LHCN-M2 (cell line): ENCODE measurements around the gene CMIP. TPM values are rescaled to one million over a fixed set of nuclear protein-coding genes. Genes with fewer than 3 reads are reported as not detected.

ENCODE experiments used
- DNase-seq: peaks from one replicate; pipeline ENCODE4 v3.0.0-alpha.2; 2012; ENCODE audit warnings: low read depth
- total RNA-seq: library from RNA; depleted of rRNA; stranded (reverse); fragments of >200 nt; gene quantifications from 2 replicates; pipeline ENCODE4 v1.2.3, GENCODE V29; 2014

CMIP gene
- total RNA-seq, 1 experiment from 2014 or later: 6.0 TPM

DNA sequence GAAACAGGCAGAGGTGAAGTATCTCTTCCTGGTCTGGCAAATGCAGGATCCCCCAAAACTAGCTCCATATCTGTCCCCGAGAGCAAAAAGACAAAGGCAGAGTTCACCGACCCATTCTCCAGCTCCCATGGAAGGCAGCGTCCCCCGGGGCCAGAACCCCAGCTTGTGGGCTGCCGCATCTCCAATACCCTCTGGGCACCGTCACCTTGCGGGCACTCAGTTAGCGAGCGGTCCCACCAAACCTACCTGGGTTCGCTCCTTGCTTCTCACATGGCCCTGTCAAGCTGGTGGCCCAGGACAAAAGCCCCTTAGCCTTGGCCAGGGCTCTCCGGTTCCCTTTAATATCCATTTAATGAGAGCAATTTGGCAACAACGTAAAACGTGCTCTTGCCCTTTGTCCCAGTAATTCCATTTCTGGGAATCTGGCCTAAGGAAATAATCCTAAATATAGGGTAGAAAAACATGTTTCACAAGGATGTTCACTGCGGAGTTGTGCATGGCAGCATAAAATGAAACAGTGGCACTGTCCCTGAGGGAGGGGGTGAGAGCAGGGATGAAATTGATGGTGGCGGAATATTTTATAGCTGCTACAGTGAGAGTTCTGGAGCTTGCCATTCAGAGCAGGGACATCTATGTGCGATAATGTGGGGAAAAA lies 157.1 kb downstream of the CMIP start:
- no peak for DNase-seq

DNA sequence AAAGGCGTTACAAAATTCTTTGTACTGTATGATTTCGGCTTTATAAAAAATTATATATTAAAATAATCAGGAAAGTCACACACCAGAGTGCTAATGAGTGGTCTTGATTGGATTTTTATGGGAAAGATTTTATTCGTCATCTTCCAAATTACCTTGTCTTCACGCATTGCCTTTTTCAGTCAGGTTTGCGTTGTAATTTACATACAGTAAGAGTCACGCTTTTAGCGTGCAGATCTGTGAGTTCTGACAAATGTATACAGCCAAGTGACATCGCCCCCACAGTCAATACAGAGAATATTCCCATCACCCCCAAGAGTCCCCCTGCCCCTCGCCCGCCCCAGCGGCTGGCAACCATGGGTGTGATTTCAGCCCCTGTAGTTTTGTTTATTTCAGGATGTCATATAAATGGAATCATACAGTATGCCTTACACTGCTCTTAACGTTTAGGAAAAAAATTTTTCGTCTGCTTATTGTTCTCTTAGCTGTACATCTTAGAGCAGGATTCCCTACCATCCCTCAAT lies 157.7 kb downstream of the CMIP start:
- DNase-seq: no peak

GRCh38 chr16:81602792-81603191 lies 158.2 kb downstream of the CMIP start:
- no peak for DNase-seq

DNA sequence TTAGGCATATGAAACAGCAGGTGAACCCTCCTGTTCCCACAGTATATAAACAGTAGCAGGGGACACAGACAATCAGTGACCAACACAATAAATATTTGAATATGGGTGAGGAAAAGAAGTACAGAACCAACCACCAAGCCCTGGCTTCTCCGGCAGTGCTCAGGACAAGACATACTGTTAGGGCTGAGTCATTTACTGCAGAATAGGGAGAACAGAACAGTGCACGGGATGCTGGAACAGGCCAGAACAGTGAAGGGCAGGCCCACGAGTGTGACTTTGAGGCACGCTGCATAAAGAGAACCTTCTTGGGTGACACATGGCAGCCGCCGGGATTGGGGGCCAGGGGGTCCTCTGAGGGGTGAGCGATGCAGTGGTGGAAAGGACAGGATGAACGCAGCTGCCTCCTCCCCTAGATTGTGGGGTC lies 160.4 kb downstream of the CMIP start:
- DNase-seq: peak; percentile 64

- DNase-seq: no peak
These were observed 161.4 kb downstream of the CMIP start for GRCh38 chr16:81606039-81606438.

- DNase-seq: no peak
These were observed 162.4 kb downstream of the CMIP start for GRCh38 chr16:81607006-81607405.

GRCh38 chr16:81607805-81608522 lies 163.4 kb downstream of the CMIP start:
- DNase-seq: no peak

DNA sequence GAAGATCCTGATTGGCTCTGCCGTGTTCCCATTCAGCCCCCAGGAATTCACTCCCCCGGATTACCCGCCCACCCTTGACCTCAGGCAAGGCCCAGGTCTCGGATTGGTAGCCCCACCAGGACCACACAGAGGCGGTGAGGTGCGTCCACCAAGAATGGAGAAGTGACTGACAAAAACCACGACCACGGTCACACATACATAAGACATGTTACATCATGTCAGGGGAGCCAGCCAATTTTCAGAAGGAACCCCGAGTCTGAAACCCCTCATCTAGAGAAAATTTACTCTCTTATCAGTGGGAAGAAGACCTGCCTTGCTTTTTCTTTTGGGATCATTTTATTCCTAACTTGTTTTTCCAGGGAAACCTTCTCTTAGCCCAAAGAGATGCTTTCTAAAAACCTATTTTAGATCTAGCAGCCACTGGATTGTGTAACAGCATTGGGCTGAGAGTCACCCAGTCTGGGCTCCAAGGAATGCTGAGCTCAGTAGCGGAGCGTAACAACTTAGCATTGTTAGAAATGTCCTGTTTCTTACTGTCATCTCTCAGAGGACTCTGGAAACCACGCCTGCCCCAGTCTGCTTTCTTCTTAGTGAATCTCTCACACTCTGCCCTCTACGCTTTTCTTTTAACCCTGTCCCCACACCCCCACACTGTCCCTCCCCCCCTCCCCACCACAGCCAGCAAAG lies 164.1 kb downstream of the CMIP start:
- DNase-seq: peak; percentile 38

- no peak for DNase-seq
These were observed 164.8 kb downstream of the CMIP start for GRCh38 chr16:81609323-81609892.

DNA sequence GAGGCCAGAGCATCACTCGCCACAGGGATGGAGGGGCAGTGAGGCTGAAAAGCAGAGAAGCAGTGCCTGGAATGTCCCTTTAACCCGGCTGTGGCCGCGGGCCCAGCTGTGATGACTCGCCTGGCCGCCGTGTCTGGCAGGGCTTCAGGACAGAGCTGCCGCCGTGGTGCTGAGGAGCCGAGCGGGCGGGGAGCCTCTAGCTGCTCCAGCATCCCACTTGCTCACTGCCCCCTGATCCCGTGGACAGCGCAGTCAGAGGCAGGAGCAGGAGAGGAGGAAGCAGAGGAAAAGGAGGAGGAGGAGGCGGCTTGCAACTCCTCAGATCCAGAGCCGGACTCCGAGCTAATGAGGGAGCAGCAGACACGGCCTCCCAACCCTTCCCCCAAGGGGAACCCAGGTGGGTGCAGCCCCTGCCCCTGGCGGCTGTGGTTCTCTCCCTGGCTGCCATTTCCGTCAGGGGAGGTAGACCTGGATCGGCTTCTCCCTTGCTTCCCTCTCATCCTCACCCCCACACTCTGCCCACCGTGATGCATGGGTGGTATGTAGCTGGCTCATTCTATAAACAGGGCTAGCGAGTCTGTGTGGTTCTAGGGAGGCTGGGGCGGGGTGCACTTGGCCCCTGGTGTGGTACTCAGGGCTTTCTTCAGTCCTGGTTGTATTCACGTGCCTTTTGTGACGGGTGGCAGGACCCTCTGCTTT lies 165.7 kb downstream of the CMIP start:
- DNase-seq: peak; percentile 44

GRCh38 chr16:81610936-81611335 lies 166.3 kb downstream of the CMIP start:
- DNase-seq: no peak

- no peak for DNase-seq
These were observed 167.1 kb downstream of the CMIP start for GRCh38 chr16:81611721-81612120.

DNA sequence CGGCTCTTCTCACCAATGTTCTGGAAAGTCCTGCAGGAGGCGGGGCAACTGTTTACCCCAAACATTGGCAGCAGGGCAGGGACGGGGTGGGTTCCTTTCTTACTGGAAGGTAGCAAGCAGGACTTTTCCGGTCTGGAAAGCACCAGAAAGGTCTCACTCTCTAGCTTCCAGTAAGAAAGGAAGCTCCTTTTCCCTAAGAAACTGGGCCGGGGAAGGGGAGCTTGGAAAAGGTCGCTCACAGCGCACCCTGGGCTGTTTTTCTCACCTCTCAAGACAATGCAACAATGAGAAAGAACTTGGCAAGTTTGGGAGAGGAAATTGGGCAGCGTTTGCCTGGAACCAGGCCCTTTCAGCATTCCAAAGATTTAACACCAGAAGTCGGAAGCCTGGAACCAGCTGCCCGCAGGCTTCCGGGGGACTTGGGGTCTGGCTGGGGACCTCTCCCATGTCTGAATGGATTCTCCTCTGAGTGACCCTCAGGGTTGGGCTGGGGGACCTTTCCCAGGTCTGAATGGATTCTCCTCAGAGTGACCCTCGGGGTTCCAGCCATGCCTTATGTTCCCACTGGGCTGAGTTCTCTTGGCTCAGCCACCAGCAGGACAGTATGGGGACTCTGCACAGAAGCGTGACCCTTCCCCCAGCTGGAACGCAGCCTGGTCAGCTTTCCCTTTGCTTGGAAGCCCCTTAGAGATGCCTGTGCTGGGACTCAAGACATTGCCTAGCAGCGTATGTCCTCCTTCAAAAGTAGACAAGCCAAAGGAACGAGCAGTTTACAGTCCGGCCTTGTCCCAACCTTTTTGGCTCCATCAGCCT lies 167.9 kb downstream of the CMIP start:
- no peak for DNase-seq

GRCh38 chr16:81614171-81614570 lies 169.6 kb downstream of the CMIP start:
- DNase-seq: no peak

DNA sequence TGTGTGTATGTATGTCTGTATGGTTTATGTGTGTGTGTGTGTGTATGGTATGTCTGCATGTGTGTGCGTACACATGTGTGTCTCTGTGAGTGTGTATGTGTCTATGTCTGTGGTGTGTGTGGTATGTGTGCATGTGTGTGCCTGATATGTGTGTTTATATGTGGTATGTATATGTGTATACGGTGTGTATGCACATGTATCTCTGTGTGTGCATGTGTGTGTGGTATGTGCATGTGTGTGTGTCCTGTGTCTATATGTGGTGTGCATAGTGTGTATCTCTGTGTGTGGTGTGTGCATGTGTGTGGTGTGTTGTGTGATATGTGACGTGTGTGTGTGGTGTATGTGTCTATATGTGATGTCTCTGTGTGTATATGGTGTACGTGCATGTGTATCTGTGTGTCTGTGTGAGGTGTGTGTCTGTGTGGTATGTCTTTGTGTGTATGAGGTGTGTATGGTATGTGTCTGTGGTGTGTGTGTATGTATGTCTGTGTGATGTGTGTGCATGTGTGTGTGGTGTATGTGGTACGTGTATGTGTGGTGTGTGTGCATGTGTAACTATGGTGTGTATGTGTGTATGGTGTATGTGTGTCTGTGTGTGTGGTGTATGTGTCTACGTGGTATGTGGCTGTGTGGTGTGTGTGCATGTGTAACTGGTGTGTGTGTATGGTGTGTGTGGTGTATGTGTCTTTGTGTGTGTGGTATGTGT lies 170.2 kb downstream of the CMIP start:
- no peak for DNase-seq

DNA sequence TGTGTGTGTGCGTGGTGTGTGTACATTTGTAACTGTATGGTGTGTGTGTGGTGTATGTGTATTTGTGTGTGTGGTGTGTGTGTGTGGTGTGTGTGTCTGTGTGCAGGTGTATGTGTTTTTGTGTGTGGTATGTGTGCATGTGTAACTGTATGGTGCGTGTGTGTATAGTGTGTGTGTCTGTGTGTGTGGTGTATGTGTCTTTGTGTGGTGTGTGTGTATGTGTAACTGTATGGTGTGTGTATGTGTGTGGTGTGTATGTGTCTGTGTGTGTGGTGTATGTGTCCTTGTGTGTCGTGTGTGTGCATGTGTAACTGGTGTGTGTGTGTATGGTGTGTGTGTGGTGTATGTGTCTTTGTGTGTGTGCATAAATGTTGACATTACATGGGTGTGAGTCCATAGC lies 170.8 kb downstream of the CMIP start:
- DNase-seq: no peak

DNA sequence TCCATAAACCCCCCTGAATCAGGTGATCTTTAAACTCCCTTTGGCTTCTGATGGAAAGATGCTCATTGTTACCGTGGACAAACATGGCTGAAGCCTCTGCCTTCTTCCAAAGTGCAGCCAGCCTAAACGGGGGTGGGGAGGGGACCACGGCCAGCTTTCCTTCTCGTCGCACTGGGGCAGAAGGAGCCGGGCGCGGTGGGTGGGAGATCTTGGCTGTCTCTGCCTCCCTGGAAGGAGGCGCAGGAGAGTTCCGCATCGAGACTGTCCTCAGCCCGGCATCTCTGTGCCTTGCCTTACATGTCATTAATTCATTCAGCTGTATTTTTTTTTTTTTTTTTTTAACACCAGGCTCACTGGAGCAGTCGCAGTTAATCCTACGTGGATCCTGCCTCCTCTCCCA lies 171.2 kb downstream of the CMIP start:
- no peak for DNase-seq

DNA sequence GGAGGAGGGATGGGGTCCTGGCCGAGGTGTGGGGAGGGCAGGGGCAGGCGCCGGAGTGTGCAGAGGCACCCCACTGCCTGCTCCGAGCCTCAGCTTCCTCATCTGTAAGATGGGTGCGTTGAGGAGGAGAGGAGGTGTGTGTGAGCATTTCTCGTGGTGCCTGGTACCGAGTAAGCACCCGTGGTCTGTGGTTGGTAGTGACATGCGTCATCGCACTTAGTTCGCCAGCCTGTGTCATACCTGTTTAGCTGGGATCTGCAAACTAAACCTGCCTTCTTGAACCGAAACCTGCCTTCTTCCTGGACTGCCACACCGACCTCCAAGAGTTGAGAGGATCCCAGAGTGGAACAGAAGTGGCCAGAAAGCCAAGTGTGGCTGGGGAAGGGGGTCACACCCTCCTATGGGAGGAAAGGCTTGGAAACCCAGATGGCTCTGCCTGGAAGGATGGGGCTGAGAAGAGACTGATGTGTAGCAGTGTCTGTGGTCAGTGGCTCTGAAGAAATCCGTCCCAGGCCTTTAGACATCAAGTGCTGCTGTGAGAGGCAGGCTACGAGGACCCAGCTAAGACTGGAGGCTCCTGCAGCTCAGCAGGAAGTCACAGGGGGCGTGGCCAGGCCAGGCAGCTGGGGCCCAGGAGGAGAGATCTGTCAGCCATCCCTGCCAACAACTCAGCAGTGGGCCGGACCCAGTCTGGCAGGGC lies 171.9 kb downstream of the CMIP start:
- DNase-seq: peak; percentile 27

- no peak for DNase-seq
These were observed 172.4 kb downstream of the CMIP start for GRCh38 chr16:81617021-81617346.

GRCh38 chr16:81618187-81618586 lies 173.6 kb downstream of the CMIP start:
- DNase-seq: no peak
